Measurements from ENCODE around the gene UNC5A.

Gene UNC5A

GRCh38 chr5:176784218-176785165 is 25.9 kb upstream of the UNC5A start:
- H3K4me3 ChIP-seq (ENCODE audit: low read length): no peak overlapping the region
- peak; percentile 85 for DNase-seq (ENCODE audit: low read depth)
- TF ChIP-seq CTCF (conservative IDR thresholded peaks at IDR 0.05; ENCODE audit: low read length): no peak

- no peak for TF ChIP-seq CTCF (conservative IDR thresholded peaks at IDR 0.05; ENCODE audit: low read length)
- no peak for DNase-seq (ENCODE audit: low read depth)
- no peak overlapping the region for H3K4me3 ChIP-seq (ENCODE audit: low read length)
Measured at GRCh38 chr5:176785184-176786145, 24.9 kb upstream of the UNC5A start.

GRCh38 chr5:176787676-176788075 is 22.7 kb upstream of the UNC5A start:
- no peak for TF ChIP-seq CTCF (conservative IDR thresholded peaks at IDR 0.05; ENCODE audit: low read length)
- H3K4me3 ChIP-seq (ENCODE audit: low read length): no peak overlapping the region
- no peak for DNase-seq (ENCODE audit: low read depth)

- no peak for DNase-seq (ENCODE audit: low read depth)
- TF ChIP-seq CTCF (conservative IDR thresholded peaks at IDR 0.05; ENCODE audit: low read length): no peak
- no peak overlapping the region for H3K4me3 ChIP-seq (ENCODE audit: low read length)
Measured at GRCh38 chr5:176788091-176788490, 22.3 kb upstream of the UNC5A start.

- TF ChIP-seq CTCF (conservative IDR thresholded peaks at IDR 0.05; ENCODE audit: low read length): no peak
- no peak for DNase-seq (ENCODE audit: low read depth)
Measured at GRCh38 chr5:176788941-176789872, 21.2 kb upstream of the UNC5A start.

GRCh38 chr5:176789873-176790615 is 20.3 kb upstream of the UNC5A start:
- no peak for TF ChIP-seq CTCF (conservative IDR thresholded peaks at IDR 0.05; ENCODE audit: low read length)
- no peak overlapping the region for H3K4me3 ChIP-seq (ENCODE audit: low read length)
- DNase-seq (ENCODE audit: low read depth): no peak

More at GRCh38 chr5:176788941-176789872, 21.2 kb upstream of the UNC5A start:
- H3K4me3 ChIP-seq (ENCODE audit: low read length): no peak overlapping the region

Data from AG10803 (cell line).